ENCODE results near the gene CALML3.
"Not testable (repeated sequence)": the region's sequence is repeated elsewhere in the genome, so short reads cannot be mapped to it uniquely, and the experiment has no call there.

The CALML3 gene

GRCh38 chr10:5524641-5525560 lies at the start of gene CALML3:
Gene CALML3, plus strand, starts transcription at chr10:5524961. Its CDS starts 125 bp downstream, at chr10:5525086.
- no peak within 1 kb of the TSS for H3K4me3 ChIP-seq (ENCODE audit: low read depth, low read length)
- POLR2A ChIA-PET: no interaction called here
- TF ChIP-seq CTCF (IDR thresholded peaks at IDR 0.05; ENCODE audit: insufficient read depth, low read length, missing control alignments): no peak
- CTCF ChIA-PET: no interaction called here
- DNase-seq (ENCODE audit: low read depth, low spot score): no peak

GRCh38 chr10:5475088-5475487 lies 49.7 kb upstream of the CALML3 start:
- DNase-seq (ENCODE audit: low read depth, low spot score); POLR2A ChIA-PET; CTCF ChIA-PET; H3K4me3 ChIP-seq (ENCODE audit: low read depth, low read length): not testable (repeated sequence)

GRCh38 chr10:5475974-5476807 lies 48.6 kb upstream of the CALML3 start:
- DNase-seq (ENCODE audit: low read depth, low spot score); H3K4me3 ChIP-seq (ENCODE audit: low read depth, low read length); POLR2A ChIA-PET: not testable (repeated sequence)
- CTCF ChIA-PET: interaction anchor here (1.2 kb wide), 1 partner anchor 28 kb away, joined by 3 read pairs; no protein-coding TSS in a partner anchor

- no peak for TF ChIP-seq CTCF (IDR thresholded peaks at IDR 0.05; ENCODE audit: insufficient read depth, low read length, missing control alignments)
- ChIA-PET POLR2A (no interaction called here), CTCF (interaction anchor here (1.2 kb wide), 1 partner anchor 29 kb away, joined by 3 read pairs; no protein-coding TSS in a partner anchor)
- H3K4me3 ChIP-seq (ENCODE audit: low read depth, low read length): no peak overlapping the region
- DNase-seq (ENCODE audit: low read depth, low spot score): no peak
Measured at GRCh38 chr10:5476918-5477525, 47.7 kb upstream of the CALML3 start.

- CTCF ChIA-PET: interaction anchor here (1.0 to 1.2 kb wide), 2 partner anchors 12 to 36 kb away, joined by 3 read pairs; no protein-coding TSS in a partner anchor
- no peak for TF ChIP-seq CTCF (IDR thresholded peaks at IDR 0.05; ENCODE audit: insufficient read depth, low read length, missing control alignments)
Measured at GRCh38 chr10:5477948-5478693, 46.6 kb upstream of the CALML3 start.

GRCh38 chr10:5478694-5479305 lies 46.0 kb upstream of the CALML3 start:
- TF ChIP-seq CTCF (IDR thresholded peaks at IDR 0.05; ENCODE audit: insufficient read depth, low read length, missing control alignments): no peak
- POLR2A ChIA-PET: no interaction called here
- DNase-seq (ENCODE audit: low read depth, low spot score): no peak
- CTCF ChIA-PET: interaction anchor here (1.0 to 1.2 kb wide), 2 partner anchors 12 to 37 kb away, joined by 3 read pairs; no protein-coding TSS in a partner anchor
- no peak overlapping the region for H3K4me3 ChIP-seq (ENCODE audit: low read depth, low read length)

More at GRCh38 chr10:5477948-5478693, 46.6 kb upstream of the CALML3 start:
- no peak overlapping the region for H3K4me3 ChIP-seq (ENCODE audit: low read depth, low read length)
- no peak for DNase-seq (ENCODE audit: low read depth, low spot score)
- POLR2A ChIA-PET: no interaction called here
